ENCODE measurements around the gene APBA2. TPM values are rescaled to one million over a fixed set of nuclear protein-coding genes. Genes with fewer than 3 reads are reported as not detected.
A peak's percentile ranks its signal among the peaks of the same experiment; 100 is the strongest.

Gene APBA2
- total RNA-seq, 1 donor, result 7.5 TPM

DNA sequence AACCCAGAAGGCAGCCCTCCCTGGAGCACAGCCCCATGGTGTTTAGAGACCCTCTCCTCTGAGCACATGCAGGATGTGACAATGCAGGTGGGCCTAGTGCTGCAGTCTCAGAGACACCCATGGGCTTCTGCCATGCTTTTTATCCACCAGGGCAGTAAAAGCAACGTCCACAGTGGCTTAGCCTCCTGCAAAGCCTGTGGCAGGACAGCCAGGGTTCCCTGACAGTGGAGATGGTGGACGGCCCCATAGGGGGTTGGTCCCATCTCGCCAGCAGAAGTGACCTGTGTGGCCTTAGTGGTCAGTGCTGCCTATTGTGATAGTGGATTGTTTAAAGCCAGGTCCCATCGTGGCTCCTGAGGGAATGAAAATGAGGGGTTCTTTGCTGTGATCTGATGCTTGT is 46.6 kb downstream of the APBA2 start:
- DNase-seq (ENCODE audit: low read depth in 2 of 3, low spot score in 2 of 3), result no peak

DNA sequence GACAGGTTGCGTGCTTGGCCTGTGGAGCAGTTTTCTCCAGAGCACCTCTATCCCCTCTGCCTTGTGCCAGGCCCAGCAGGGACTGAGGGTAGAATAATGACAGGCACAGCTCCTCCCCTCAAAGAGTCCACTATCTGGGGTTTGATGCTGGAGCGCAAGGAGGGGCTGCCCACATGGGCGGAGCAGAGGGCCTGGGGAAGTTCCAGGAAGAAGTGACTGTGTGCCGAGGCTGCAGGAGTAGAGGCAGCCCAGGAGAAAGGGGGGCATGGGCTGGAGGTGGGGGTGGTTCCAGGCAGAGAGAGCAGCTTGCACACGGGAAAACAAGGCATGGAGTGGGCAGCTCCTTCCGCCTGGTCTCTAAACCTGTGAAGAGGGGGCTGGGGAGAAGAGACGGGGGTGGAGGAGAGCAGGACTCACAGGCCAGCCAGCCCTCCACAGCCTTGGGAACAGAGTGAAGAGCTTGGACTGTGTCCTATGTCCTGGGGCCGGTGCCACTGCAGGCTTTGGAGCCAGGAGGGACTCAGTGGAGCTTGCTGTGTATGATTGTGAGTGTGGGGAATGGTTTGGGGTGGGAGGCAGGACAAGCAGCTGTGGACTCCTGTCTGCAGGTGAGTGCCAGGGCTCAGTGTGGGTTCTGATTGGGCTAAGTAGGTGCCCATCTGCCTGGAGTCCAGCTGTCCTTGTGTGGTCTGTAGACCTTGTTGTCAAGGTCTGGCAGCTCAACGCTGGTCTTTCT is 48.1 kb downstream of the APBA2 start:
- DNase-seq (ENCODE audit: low read depth in 2 of 3, low spot score in 2 of 3), result no peak

DNA sequence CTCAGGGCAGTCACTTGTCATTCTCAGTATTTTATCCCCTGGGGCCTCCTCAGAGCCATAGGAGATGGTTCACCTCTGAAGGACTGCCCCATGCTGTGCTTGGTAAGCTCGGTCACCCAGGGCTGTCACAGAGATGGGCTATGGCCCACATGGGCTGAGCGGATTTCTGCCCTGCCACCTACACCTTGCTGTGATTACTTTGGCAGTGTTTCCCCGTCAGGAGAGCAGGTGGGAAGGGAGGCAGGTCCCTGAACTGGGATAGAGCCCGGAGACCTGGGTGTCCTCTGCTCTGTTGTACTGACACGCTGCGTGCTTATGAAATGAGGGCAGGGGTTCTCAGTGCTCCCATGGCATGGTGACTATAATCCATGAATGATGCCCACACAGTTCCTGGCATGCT is 48.9 kb downstream of the APBA2 start:
- no peak for DNase-seq (ENCODE audit: low read depth in 2 of 3, low spot score in 2 of 3)

DNA sequence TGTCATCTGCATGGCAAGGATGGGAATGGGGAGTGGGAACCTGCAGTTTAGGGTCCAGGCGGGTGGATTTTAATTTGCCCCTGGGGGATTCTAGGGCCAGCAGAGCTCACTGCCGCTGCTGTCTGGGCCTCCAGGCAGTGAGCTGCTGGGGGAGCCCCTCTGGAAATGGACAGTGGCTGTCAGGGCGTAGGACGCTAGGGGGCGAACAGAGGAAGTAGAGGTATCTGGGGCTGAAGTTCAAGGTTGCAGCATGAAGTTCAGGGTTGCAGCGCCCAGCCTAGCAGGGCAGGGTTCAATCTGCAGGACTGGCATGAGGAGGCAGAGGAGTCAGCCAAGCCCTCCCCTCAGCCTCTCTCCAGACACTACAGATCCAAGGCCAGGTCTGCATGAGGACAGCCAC is 49.5 kb downstream of the APBA2 start:
- DNase-seq (ENCODE audit: low read depth in 2 of 3, low spot score in 2 of 3), result peak in 1 of 3 donors; percentile 65

DNA sequence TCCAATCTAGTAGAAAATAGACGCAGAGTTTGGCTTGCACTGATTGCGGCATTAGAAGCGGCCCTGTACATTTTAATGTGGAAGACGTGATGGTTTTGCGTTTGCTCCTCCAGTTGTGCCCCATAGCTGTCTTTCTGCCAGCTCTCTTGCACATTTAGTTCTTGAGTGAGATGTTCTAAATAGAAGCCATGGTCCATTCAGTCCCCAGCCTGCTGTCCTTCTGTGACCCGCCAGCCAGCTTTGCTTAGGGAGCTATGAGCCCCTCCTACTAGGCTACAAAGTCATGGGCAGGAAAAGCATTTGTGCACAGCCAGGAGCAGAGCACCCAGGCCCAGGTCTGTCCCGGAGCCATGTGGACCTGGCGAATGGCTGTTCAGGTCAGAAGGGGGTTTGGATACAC is 50.3 kb downstream of the APBA2 start:
- DNase-seq (ENCODE audit: low read depth in 2 of 3, low spot score in 2 of 3), result no peak

DNA sequence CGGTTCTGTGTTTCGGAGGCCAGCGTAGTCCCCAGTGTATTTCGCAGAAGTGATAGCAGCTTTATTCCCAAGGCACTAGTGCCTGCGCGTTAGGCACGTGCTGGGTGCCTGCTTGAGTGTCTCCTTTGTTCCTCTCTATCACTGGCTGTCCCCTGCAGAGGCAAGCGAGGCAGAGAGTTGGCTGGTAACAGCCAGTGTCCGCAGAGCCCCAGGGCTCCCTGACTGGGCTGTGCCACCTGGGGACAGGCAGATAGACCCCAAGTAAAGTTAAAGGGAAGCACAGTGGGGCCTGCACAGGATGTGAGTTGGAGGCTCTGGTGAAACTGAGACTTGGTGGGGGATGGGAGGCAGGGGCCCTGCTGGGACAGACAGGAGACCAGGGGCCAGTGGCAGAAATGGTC is 50.7 kb downstream of the APBA2 start:
- no peak for DNase-seq (ENCODE audit: low read depth in 2 of 3, low spot score in 2 of 3)

DNA sequence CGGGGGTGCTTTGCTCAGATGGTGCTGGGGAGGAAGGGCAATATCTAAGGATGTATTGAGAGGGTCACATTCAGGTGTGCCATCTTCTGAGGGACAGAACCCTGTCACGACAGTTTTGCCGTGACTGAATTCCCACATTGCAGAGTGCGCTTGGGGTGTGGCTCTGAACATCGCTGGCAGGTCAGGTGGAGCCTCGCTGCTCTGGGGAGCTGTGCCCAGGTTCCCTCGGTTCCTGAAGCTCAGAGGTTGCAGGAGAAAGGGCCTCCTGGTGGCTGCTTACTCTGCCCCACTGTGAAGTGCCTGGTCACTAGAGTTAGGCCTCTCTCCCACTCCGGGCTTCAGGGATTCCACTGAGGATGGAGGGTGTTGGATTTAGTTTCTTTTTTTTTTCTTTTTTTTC is 51.5 kb downstream of the APBA2 start:
- no peak for DNase-seq (ENCODE audit: low read depth in 2 of 3, low spot score in 2 of 3)

DNA sequence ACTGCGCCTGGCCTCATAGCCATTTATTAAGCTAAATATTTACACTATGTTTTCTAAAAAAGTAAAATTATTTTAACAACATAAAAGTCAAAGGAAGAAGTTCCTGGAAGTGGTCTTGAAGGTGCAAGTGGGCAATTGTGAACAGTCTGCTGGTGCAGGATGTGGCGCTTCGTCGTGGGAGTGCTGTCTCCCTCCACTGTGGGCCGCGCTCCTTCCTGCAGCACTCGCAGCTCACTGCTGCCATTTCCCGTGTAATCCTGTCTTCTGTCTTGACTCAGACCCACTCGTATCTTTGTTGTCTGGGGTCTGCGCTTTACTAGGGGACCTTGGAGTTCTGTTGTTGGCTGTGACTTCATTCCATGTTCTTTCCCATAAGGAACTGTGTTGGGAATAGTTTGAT is 56.3 kb downstream of the APBA2 start:
- peak in 1 of 3 donors; percentile 32 for DNase-seq (ENCODE audit: low read depth in 2 of 3, low spot score in 2 of 3)

DNA sequence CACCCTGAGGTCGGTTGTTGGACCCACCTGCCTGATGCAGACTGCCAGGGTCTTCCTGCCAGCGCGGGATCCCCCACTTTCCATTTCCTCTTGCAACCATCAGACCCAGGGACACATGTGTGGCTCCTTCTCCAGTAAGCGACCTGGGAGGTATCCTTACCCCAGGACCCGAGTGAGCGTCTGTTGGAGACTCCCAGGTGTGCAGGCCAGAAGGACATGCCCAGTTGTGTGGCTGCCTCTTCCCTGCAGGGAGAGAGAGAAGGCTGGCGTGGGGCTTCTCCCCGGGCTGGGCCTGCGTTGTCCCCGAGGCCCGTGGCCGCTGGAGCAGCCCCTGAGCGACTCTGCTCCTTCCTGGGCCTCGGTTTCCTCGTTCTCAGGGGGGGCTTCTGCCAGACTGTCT is 56.8 kb downstream of the APBA2 start:
- DNase-seq (ENCODE audit: low read depth in 2 of 3, low spot score in 2 of 3), result no peak

DNA sequence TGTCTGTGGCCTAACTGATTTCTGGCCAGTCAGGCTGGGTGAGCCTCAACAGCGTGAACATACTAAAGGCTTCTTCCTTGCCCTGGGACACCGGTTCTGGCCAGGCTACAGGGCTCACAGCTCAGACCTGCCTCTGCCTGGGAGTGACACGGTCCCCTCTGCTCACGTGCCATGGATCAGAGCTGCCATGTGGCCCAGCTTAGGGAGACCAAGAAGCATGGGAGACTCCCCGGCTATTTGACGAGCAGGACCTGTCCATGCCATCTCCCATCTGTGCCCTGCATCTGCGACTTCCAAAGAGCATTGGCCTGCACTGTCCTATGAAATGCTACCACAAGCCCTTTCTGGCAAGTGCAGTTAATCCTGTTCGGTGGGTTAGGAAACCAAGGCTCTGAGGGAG is 57.4 kb downstream of the APBA2 start:
- DNase-seq (ENCODE audit: low read depth in 2 of 3, low spot score in 2 of 3), result no peak

DNA sequence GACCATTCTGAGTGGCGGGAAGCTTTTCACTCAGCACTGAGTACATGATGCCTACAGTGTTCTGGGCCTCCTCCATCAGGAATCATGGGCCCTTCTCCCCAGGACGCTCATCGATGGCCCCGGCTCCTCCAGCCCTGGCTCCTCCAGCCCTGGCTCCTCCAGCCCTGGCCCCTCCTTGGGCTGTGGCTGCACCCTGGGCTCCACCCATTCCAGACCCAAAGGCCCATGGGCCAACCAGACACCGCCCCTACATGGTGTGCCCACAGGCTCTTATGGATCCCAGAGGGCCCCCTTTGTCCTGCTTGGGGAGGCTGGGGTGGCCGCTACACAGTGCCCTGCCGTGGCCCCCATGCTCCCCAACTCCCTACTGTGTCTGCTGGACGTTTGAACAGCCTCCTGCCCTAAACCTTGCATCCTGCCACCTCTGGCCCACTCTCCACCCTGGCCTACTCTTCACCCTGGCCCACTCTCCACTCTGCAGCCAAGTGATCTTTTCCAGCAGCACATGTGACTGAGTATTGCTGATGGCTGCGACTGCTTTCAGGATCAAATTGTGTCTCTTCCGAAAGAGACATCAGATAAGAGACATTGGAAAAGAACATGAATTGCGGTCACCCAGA is 57.9 kb downstream of the APBA2 start:
- DNase-seq (ENCODE audit: low read depth in 2 of 3, low spot score in 2 of 3), result no peak

DNA sequence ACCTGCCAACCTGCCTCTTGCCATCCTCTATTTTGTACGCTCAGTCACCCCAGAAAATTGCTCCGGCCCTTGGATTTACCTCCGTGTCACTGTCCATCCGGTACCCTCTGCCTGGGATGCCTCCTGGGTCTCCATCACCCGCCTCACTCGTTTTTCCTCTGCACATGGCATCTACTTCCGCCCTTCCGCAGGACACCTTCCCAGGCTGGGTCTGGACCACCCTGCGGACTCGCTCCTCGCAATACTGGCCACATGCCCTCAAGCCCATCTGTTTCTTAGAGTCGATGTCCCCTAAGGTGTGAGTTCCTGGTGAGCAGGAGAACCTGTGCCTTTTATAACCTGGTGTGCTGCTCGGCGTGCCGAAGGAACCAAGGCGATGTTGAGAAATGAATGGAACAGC is 58.5 kb downstream of the APBA2 start:
- DNase-seq (ENCODE audit: low read depth in 2 of 3, low spot score in 2 of 3), result no peak

DNA sequence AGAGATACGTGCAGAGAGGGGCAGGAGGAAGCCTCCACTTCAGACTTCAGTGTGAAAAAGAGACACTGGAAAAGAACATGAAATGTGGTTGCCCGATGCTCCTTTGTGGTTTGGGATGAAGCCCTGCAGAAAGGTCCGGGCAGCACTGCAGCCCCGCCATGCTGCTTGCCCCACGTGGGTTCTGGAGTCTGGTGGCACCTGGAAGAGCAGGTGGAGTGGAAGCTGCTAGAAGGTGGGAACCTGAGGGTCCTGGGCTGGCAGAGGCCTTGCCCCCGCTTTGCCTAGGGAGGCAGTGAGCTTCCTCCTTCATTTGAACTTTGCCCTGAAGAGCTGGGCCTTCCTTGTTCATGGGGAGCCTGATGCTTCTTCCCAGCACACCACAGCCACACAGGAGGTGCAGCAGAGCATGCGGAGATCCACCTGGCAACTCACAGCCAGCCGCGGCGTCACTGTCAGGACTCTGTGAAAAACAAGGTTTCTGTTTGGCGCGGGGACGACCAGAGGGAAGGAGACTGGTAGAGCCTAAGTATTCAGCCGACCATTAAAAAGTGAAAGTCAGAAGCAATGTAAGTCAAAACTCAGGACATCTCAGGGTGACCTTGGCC is 59.0 kb downstream of the APBA2 start:
- no peak for DNase-seq (ENCODE audit: low read depth in 2 of 3, low spot score in 2 of 3)

DNA sequence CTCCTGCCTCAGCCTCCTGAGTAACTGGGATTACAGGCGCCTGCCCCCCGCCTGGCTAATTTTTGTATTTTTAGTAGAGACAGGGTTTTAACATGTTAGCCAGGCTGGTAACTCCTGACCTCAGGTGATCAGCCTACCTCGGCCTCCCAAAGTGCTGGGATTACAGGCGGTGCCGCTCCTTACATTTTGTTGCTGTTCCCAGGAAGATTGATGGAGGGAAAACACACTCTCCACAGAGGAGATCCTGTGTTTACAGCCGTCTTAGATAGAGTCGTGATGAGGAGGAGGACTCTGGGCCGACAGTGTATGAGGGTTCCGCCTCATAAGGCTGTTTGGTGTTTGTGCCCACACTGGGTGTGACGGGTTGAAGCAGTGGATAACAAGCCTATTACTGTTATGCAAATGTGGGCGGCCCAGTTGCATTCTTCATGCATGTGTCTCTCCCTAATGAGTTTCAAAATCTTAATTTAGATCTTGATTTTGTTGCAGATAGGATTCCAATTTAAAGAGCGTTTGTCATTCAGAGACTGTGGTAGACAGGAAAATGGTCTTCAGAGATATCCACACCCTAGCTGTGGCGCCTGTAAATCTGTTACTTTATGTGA is 60.0 kb downstream of the APBA2 start:
- no peak for DNase-seq (ENCODE audit: low read depth in 2 of 3, low spot score in 2 of 3)

DNA sequence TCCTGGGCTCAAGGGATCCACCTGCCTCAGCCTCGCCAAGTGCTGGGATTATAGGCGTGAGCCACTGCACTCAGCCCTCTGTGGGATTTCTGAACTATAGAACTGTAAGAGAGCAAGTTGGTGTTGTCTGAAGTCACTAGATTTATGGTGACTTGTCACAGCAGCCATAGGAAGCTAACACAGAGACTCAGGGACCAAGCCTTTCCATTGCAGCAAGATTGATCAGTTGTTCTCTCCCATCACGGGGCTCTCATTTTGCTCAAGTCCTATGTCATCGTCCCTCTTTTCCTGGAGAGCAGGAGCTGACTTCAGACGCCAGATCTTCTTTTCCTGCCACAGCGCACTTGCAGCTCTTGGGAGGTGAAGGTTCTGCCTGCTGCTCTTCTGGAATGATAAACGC is 61.0 kb downstream of the APBA2 start:
- no peak for DNase-seq (ENCODE audit: low read depth in 2 of 3, low spot score in 2 of 3)

DNA sequence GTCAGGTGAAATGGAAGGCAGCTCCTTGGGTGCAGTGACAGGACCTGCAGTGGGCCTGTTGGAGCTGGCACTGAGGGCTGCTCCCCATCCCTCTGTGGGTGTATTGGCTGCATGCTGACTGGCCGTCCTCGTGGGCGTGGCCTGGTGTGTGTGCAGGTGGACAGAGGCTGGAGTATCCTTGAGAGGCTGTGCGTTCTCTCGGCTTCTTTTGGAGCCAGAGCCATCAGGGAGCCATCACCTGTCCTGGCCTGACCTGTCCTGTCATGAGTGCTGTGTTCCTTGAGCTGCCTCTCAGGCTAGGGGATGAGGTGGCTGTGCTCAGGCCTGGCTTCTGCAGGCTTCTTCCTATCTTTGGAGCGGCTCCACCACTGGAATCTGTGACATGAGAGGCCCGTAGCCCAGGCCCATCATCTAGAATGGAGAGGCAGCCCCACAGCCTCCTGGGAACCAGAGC is 61.5 kb downstream of the APBA2 start:
- no peak for DNase-seq (ENCODE audit: low read depth in 2 of 3, low spot score in 2 of 3)

DNA sequence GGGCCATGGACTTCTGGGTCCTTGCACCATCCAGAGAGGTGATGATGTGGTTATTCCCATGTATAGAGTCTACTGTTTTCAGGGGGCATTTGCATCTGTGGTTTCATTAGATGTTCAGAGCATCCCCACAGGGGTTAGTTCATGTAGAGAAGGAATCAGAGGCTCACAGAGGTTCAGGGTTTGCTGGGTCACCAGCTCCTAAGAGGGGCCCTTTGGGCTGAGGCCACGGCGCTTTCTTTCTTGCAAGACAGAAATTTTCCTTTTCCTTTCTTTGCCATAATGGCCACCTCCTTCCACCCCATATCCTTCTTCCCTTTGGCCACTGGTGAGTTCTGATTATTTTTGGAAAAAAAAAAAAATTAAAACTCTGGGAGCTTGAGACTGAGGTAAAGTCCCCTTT is 62.3 kb downstream of the APBA2 start:
- DNase-seq (ENCODE audit: low read depth in 2 of 3, low spot score in 2 of 3), result no peak

DNA sequence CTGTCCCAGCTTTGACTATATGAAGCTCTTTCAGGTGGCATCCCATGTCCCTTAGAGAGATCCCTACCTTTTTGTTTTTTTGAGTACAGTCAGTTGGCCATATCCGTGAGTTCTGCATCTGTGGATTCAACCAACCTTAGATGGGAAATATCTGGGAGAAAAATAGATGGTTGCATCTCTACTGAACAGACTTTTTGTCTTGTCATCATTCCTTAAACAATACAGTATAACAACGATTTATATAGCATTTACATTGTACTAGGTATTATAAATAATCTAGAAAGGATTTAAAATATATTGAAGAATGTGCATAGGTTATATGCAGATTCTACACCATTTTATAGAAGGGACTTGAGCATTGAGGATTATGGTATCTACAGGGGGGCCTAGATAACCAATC is 65.1 kb downstream of the APBA2 start:
- no peak for DNase-seq (ENCODE audit: low read depth in 2 of 3, low spot score in 2 of 3)

DNA sequence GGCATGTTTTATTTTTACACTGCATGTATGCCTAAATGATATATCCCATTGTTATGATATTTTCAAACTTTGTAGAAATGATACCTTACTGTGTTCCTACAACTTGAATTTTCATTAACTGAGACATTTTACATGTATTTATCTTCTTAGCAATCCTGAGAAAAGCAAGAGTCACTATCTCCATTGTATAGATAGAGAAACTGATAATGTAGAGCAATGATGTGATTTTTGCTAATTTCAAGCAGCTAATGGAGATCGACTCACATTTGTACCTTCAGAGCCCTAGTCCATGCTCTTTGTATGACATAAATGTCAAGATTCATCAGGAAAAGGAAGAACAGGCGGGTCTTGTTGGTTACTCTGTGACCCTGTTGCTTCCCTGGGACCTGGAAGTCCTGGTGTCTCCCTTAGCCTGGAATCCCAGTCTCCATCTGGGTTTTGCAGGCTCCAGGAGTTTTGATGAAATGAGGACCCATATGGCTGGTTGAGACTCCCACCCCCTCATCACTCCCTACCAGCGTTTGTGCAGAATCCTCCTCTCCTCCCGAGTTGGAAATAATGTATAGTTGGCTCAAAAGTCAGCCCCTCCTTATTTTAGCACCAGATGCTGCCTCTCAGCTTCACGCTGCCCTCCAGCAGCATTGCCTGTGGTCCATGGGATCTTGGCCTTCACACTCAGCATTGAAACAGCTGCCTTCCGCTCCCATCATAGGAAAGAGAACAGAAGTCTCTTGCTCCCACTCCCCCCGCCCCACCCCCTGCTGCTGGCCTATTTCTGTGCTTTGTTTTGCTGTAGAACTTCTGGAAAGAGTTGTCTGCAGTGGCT is 67.1 kb downstream of the APBA2 start:
- no peak for DNase-seq (ENCODE audit: low read depth in 2 of 3, low spot score in 2 of 3)

DNA sequence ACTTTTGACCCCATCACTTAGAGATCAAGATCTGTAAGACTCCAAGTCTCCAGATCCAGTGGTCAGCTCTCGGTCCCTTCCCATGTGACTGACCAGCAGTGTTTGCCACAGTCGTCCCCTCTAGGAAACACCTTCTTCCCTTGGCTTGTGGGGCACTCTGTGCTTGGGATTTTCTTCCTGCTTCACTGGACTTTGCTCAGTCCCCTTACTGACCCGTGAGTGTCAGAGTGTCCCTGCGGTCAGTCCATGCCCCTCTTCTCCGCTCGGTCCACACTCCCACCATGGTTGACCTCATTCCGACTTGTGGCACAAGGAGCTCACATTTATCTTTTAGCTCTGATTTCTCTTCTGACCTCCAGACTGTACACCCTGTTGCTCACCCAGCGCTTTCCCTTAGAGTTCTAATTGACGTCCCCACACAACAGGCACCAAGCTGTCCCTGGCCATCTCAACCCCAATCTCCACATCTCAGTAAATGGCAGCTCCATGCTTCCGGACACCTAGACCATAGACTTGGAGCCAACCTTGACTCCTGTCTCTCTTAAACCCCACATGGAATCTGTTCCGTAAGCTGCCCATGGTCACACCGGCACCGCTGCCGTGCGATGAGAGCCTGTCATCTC is 67.9 kb downstream of the APBA2 start:
- DNase-seq (ENCODE audit: low read depth in 2 of 3, low spot score in 2 of 3), result no peak

Data from hematopoietic multipotent progenitor cell (in vitro differentiated cells).